Fibroblast of lung (primary cell): Measurements from ENCODE around the gene DEPDC1.

Source experiments
- EZH2 ChIP-seq: IDR thresholded peaks from 2 replicates; pipeline ENCODE4 v1.5.1; 2012; ENCODE audit warnings: low read length, control low read depth, mild to moderate bottlenecking; ENCODE audit errors: missing control alignments
- TF ChIP-seq, protein P1 (sequence below), 2 donors: IDR thresholded peaks in 1 of 2; conservative IDR thresholded peaks in 1 of 2; 1 replicate in 1 of 2; 2 replicates in 1 of 2; pipeline ENCODE4 v1.5.1; 2011 to 2012; ENCODE audit warnings: low read length in 2 of 2, control low read depth in 1 of 2, inconsistent platforms in 1 of 2, low read depth in 1 of 2, mild to moderate bottlenecking in 1 of 2

DNA sequence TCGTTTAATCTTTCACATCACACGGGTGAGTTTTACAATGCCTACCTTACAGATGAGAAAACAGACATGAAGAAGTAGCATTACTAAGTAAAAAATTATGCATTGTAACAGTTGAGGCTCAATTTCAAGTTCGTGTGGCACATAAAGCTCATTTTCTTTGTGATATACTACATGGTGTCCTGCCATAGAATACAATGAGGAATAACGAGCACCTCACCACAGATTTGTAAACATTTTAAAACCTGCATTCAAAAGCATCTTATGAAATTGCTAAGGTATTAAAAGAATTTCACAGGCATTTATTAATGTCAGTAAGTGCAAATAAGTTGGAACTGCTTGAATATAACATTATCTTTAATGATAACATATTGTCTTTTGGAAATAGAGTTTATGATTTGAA lies 47.8 kb upstream of the DEPDC1 start:
- TF ChIP-seq, protein P1, sequence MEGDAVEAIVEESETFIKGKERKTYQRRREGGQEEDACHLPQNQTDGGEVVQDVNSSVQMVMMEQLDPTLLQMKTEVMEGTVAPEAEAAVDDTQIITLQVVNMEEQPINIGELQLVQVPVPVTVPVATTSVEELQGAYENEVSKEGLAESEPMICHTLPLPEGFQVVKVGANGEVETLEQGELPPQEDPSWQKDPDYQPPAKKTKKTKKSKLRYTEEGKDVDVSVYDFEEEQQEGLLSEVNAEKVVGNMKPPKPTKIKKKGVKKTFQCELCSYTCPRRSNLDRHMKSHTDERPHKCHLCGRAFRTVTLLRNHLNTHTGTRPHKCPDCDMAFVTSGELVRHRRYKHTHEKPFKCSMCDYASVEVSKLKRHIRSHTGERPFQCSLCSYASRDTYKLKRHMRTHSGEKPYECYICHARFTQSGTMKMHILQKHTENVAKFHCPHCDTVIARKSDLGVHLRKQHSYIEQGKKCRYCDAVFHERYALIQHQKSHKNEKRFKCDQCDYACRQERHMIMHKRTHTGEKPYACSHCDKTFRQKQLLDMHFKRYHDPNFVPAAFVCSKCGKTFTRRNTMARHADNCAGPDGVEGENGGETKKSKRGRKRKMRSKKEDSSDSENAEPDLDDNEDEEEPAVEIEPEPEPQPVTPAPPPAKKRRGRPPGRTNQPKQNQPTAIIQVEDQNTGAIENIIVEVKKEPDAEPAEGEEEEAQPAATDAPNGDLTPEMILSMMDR (conservative IDR thresholded peaks at IDR 0.05 in 1 of 2, IDR thresholded peaks at IDR 0.05 in 1 of 2; ENCODE audit: low read depth in 1 of 2, low read length in 2 of 2), result no peak
- TF ChIP-seq EZH2, result no peak
